Mesendoderm (in vitro differentiated cells): Measurements from ENCODE around the gene GREM2. TPM values are rescaled to one million over a fixed set of nuclear protein-coding genes. Genes with fewer than 3 reads are reported as not detected.

Source experiments
- small RNA-seq: library from polyadenylated mRNA; stranded (forward); fragments of <200 nt; extraction: miRNeasy Mini kit (QIAGEN cat#:217004); gene quantifications from one replicate; pipeline ENCODE3, GENCODE V24; 2013; ENCODE audit not compliant: insufficient read depth

GREM2 gene

Small RNA genes lying within 50 kb of the gene (small RNA-seq; reads per million reads assigned to genes)
- gene RNU5F-8P, result not detected
